Measurements from ENCODE around the gene ALDOC. TPM values are rescaled to one million over a fixed set of nuclear protein-coding genes. Genes with fewer than 3 reads are reported as not detected.

ALDOC gene
- polyA plus RNA-seq, 1 of the 3 experiments (the other 2 are of a cell fraction): 10.3 TPM

DNA sequence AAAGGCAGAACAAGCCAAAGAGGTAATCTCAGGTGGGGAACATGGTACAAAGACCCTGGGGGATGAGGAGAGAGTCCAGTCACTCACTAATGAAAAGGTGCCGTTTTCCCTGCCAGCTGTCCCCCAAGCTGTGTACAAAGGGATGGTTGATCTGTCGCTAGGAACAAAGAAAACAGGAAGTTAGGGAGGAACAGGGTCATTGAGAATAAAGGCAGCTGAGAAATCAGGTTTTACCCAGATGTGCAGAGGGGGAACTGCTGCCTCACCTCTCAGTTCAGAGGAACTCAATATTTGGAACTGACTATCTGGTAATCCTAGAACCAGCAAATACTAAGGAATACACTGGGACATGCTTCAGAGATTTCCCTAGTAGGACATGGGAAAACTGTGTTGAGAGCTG lies 35.8 kb upstream of the ALDOC start:
- Histone ChIP-seq H3K79me2 (ENCODE audit: insufficient read depth) (no peaks in the 10 kb centered on the region; the same call in 1 of the 2 replicates), H2AFZ (ENCODE audit: low read depth) (no peak overlapping the region), H3K9ac (no peak overlapping the region), H3K36me3 (replicated peaks in 1 of 2; ENCODE audit: control insufficient read depth in 1 of 2, insufficient read depth in 2 of 2, low read length in 1 of 2) (peaks cover 37 to 62% of the 10 kb centered on the region in 2 experiments), H4K20me1 (ENCODE audit: insufficient read depth) (no peaks in the 10 kb centered on the region), H3K9me2 (no peaks in the 10 kb centered on the region), H3K27ac (ENCODE audit: low read depth in 2 of 2, low read length in 1 of 2) (no peak overlapping the region), H3K4me3 (ENCODE audit: low read depth in 2 of 2, low read length in 1 of 2) (no peak overlapping the region), H3K27me3 (ENCODE audit: insufficient read depth) (no peaks in the 10 kb centered on the region), H3K4me2 (no peak overlapping the region), H3K4me1 (ENCODE audit: control insufficient read depth in 1 of 2, insufficient read depth in 2 of 2, low read depth in 1 of 2, low read length in 1 of 2) (no peaks in the 10 kb centered on the region), H3F3A (replicated peaks; ENCODE audit: insufficient read depth) (peaks cover 6% of the 10 kb centered on the region), H3K9me3 (no peaks in the 10 kb centered on the region)
- no peak for DNase-seq
- POLR2A ChIA-PET: no interaction called here
- CTCF ChIA-PET: interaction anchor here (0.6 to 4.9 kb wide), 29 partner anchors 9 to 296 kb away, joined by 3 to 60 read pairs (median 5); partner anchors contain the start of genes BLTP2 and PIGS
- WGBS (ENCODE audit: low lambda C conversion rate): 94% methylated on average over 2 of the region's 2 CpGs
- TF ChIP-seq SIN3A (IDR thresholded peaks at IDR 0.05; ENCODE audit: borderline replicate concordance, low read depth, low read length): no peak
- TF ChIP-seq EZH2phosphoT487 (IDR thresholded peaks at IDR 0.05; ENCODE audit: borderline replicate concordance, low read depth): no peak
- no peak for TF ChIP-seq RXRA (IDR thresholded peaks at IDR 0.05; ENCODE audit: borderline replicate concordance, low read depth)
- no peak for TF ChIP-seq NFIC (IDR thresholded peaks at IDR 0.05; ENCODE audit: borderline replicate concordance)
- no peak for TF ChIP-seq CHD2 (IDR thresholded peaks at IDR 0.05; ENCODE audit: low read length, partially characterized antibody)
- no peak for TF ChIP-seq RFX5 (IDR thresholded peaks at IDR 0.05; ENCODE audit: low read length)
- TF ChIP-seq JUND (IDR thresholded peaks at IDR 0.05): no peak
- no peak for TF ChIP-seq SMC3 (IDR thresholded peaks at IDR 0.05; ENCODE audit: low read depth, low read length)
- no peak for TF ChIP-seq ELF1 (IDR thresholded peaks at IDR 0.05)
- TF ChIP-seq, protein P1, sequence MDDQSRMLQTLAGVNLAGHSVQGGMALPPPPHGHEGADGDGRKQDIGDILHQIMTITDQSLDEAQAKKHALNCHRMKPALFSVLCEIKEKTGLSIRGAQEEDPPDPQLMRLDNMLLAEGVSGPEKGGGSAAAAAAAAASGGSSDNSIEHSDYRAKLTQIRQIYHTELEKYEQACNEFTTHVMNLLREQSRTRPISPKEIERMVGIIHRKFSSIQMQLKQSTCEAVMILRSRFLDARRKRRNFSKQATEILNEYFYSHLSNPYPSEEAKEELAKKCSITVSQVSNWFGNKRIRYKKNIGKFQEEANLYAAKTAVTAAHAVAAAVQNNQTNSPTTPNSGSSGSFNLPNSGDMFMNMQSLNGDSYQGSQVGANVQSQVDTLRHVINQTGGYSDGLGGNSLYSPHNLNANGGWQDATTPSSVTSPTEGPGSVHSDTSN (IDR thresholded peaks at IDR 0.05): no peak
- no peak for TF ChIP-seq POLR2AphosphoS5 (IDR thresholded peaks at IDR 0.05; ENCODE audit: low read depth, low read length)

DNA sequence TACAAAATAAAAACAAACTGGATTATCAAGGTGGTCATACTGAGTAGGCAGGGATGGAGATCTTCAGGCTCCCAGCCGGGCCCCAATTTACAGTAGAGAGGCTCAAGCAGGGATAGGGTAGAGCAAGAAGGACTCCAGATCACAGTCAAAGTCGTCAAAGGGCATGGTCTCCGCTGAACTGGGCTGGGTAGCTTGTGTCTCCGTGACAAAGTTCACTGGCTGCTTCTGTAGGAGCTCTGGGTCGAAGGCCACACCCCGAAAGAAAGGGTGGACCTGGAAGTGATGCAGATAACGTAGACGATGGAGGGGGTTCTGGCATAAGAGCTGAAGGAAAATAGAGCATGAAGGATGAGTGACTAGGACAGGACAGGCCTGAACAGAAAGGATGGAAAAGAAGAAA lies 33.7 kb upstream of the ALDOC start:
- Histone ChIP-seq H3K4me2 (no peak overlapping the region), H3K9ac (no peak overlapping the region), H4K20me1 (ENCODE audit: insufficient read depth) (no peaks in the 10 kb centered on the region), H3K36me3 (replicated peaks in 1 of 2; ENCODE audit: control insufficient read depth in 1 of 2, insufficient read depth in 2 of 2, low read length in 1 of 2) (peaks cover 20 to 41% of the 10 kb centered on the region in 2 experiments), H3K9me2 (no peaks in the 10 kb centered on the region), H3F3A (replicated peaks; ENCODE audit: insufficient read depth) (peaks cover 6% of the 10 kb centered on the region), H2AFZ (ENCODE audit: low read depth) (no peak overlapping the region), H3K4me3 (ENCODE audit: low read depth in 2 of 2, low read length in 1 of 2) (no peak overlapping the region), H3K79me2 (ENCODE audit: insufficient read depth) (no peaks in the 10 kb centered on the region; the same call in 1 of the 2 replicates), H3K27ac (ENCODE audit: low read depth in 2 of 2, low read length in 1 of 2) (no peak overlapping the region), H3K9me3 (no peaks in the 10 kb centered on the region), H3K27me3 (ENCODE audit: insufficient read depth) (no peaks in the 10 kb centered on the region), H3K4me1 (ENCODE audit: control insufficient read depth in 1 of 2, insufficient read depth in 2 of 2, low read depth in 1 of 2, low read length in 1 of 2) (no peaks in the 10 kb centered on the region)
- POLR2A ChIA-PET: interaction anchor here (1.2 to 1.4 kb wide), 2 partner anchors 9 to 35 kb away, joined by 3 read pairs; partner anchors contain the start of gene BLTP2
- TF ChIP-seq GABPA (IDR thresholded peaks at IDR 0.05; ENCODE audit: low read depth): no peak
- no peak for TF ChIP-seq MXI1 (IDR thresholded peaks at IDR 0.05; ENCODE audit: low read depth, low read length)
- TF ChIP-seq, protein P2, sequence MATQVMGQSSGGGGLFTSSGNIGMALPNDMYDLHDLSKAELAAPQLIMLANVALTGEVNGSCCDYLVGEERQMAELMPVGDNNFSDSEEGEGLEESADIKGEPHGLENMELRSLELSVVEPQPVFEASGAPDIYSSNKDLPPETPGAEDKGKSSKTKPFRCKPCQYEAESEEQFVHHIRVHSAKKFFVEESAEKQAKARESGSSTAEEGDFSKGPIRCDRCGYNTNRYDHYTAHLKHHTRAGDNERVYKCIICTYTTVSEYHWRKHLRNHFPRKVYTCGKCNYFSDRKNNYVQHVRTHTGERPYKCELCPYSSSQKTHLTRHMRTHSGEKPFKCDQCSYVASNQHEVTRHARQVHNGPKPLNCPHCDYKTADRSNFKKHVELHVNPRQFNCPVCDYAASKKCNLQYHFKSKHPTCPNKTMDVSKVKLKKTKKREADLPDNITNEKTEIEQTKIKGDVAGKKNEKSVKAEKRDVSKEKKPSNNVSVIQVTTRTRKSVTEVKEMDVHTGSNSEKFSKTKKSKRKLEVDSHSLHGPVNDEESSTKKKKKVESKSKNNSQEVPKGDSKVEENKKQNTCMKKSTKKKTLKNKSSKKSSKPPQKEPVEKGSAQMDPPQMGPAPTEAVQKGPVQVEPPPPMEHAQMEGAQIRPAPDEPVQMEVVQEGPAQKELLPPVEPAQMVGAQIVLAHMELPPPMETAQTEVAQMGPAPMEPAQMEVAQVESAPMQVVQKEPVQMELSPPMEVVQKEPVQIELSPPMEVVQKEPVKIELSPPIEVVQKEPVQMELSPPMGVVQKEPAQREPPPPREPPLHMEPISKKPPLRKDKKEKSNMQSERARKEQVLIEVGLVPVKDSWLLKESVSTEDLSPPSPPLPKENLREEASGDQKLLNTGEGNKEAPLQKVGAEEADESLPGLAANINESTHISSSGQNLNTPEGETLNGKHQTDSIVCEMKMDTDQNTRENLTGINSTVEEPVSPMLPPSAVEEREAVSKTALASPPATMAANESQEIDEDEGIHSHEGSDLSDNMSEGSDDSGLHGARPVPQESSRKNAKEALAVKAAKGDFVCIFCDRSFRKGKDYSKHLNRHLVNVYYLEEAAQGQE (IDR thresholded peaks at IDR 0.05; ENCODE audit: low read depth, low read length): no peak
- TF ChIP-seq TAF1 (IDR thresholded peaks at IDR 0.05; ENCODE audit: borderline replicate concordance, low read depth, low read length): no peak
- no peak for TF ChIP-seq RCOR1 (IDR thresholded peaks at IDR 0.05; ENCODE audit: low read length)
- TF ChIP-seq, protein P3, sequence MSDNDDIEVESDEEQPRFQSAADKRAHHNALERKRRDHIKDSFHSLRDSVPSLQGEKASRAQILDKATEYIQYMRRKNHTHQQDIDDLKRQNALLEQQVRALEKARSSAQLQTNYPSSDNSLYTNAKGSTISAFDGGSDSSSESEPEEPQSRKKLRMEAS (IDR thresholded peaks at IDR 0.05; ENCODE audit: low read depth): no peak
- no peak for TF ChIP-seq NFIC (IDR thresholded peaks at IDR 0.05; ENCODE audit: borderline replicate concordance)
- TF ChIP-seq ELF1 (IDR thresholded peaks at IDR 0.05): no peak
- TF ChIP-seq, protein P4, sequence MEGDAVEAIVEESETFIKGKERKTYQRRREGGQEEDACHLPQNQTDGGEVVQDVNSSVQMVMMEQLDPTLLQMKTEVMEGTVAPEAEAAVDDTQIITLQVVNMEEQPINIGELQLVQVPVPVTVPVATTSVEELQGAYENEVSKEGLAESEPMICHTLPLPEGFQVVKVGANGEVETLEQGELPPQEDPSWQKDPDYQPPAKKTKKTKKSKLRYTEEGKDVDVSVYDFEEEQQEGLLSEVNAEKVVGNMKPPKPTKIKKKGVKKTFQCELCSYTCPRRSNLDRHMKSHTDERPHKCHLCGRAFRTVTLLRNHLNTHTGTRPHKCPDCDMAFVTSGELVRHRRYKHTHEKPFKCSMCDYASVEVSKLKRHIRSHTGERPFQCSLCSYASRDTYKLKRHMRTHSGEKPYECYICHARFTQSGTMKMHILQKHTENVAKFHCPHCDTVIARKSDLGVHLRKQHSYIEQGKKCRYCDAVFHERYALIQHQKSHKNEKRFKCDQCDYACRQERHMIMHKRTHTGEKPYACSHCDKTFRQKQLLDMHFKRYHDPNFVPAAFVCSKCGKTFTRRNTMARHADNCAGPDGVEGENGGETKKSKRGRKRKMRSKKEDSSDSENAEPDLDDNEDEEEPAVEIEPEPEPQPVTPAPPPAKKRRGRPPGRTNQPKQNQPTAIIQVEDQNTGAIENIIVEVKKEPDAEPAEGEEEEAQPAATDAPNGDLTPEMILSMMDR (IDR thresholded peaks at IDR 0.05): no peak
- no peak for TF ChIP-seq SMC3 (IDR thresholded peaks at IDR 0.05; ENCODE audit: low read depth, low read length)
- TF ChIP-seq FOXM1 (IDR thresholded peaks at IDR 0.05; ENCODE audit: low read depth): no peak
- DNase-seq: no peak
- 85% methylated on average over 8 of the region's 8 CpGs for WGBS (ENCODE audit: low lambda C conversion rate)
- CTCF ChIA-PET: interaction anchor here (0.8 to 4.9 kb wide), 7 partner anchors 11 to 115 kb away, joined by 3 to 60 read pairs (median 29); partner anchors contain the start of gene BLTP2

Data from SK-N-SH (cell line).